OCI-LY1 (cell line): ENCODE measurements around the gene EID3.

Experiments
- H2AFZ ChIP-seq: fragments of 200-600 bp; sonication (generic), shearing (Covaris generic); 2 replicates; pipeline ENCODE4 v1.6.0; 2014; ENCODE audit warnings: antibody characterized with exemption, mild to moderate bottlenecking, low read length
- H3F3A ChIP-seq: fragments of 200-600 bp; sonication (generic), shearing (Covaris generic); 2 replicates; pipeline ENCODE4 v1.6.0; 2014; ENCODE audit warnings: mild to moderate bottlenecking, antibody characterized with exemption, low read length, moderate library complexity; ENCODE audit not compliant: insufficient read depth
- H3K27ac ChIP-seq: fragments of 200-600 bp; sonication (generic); 2 replicates; pipeline ENCODE4 v1.5.1; 2014; ENCODE audit warnings: low read length, mixed run types, mild to moderate bottlenecking, low read depth; ENCODE audit not compliant: poor library complexity, severe bottlenecking
- H3K27me3 ChIP-seq: fragments of 200-600 bp; sonication (generic); 2 replicates; pipeline ENCODE4 v1.6.0; 2014; ENCODE audit warnings: antibody characterized with exemption, mild to moderate bottlenecking, low read length, moderate library complexity; ENCODE audit not compliant: insufficient read depth
- H3K36me3 ChIP-seq: fragments of 200-600 bp; sonication (generic); 2 replicates; pipeline ENCODE4 v1.6.1; 2014; ENCODE audit warnings: mild to moderate bottlenecking, antibody characterized with exemption, low read length, moderate library complexity, mixed read lengths; ENCODE audit not compliant: insufficient read depth
- H3K4me1 ChIP-seq: fragments of 200-600 bp; sonication (generic); 2 replicates; pipeline ENCODE4 v1.5.1; 2014; ENCODE audit warnings: mild to moderate bottlenecking, low read length, moderate library complexity; ENCODE audit not compliant: insufficient read depth, severe bottlenecking
- H3K4me2 ChIP-seq: fragments of 200-600 bp; sonication (generic), shearing (Covaris generic); 2 replicates; pipeline ENCODE4 v1.6.1; 2014; ENCODE audit warnings: low read length
- H3K4me3 ChIP-seq: fragments of 200-600 bp; sonication (generic); 2 replicates; pipeline ENCODE4 v1.5.1; 2014; ENCODE audit warnings: low read length, low read depth, mild to moderate bottlenecking, mixed read lengths; ENCODE audit not compliant: poor library complexity, severe bottlenecking
- H3K79me2 ChIP-seq: fragments of 200-600 bp; shearing (Covaris generic); 2 replicates; pipeline ENCODE4 v1.6.1; 2016; ENCODE audit warnings: mixed run types, low read length, mixed read lengths; ENCODE audit not compliant: insufficient read depth
- H3K9ac ChIP-seq: fragments of 200-600 bp; sonication (generic), shearing (Covaris generic); 2 replicates; pipeline ENCODE4 v1.6.1; 2014; ENCODE audit warnings: mild to moderate bottlenecking, low read length, mixed read lengths
- H3K9me2 ChIP-seq: fragments of 200-600 bp; sonication (generic), shearing (Covaris generic); 2 replicates; pipeline ENCODE4 v1.6.1; 2014; ENCODE audit warnings: low read depth, mild to moderate bottlenecking, low read length, mixed read lengths
- H3K9me3 ChIP-seq: fragments of 200-600 bp; shearing (Covaris generic); 2 replicates; pipeline ENCODE4 v1.6.1; 2014; ENCODE audit warnings: low read length, mixed read lengths
- H4K20me1 ChIP-seq: fragments of 200-600 bp; sonication (generic), shearing (Covaris generic); 2 replicates; pipeline ENCODE4 v1.6.0; 2016; ENCODE audit warnings: mild to moderate bottlenecking, low read length; ENCODE audit not compliant: insufficient read depth
- EZH2 ChIP-seq: fragments of 200-600 bp; sonication (generic), shearing (Covaris generic); IDR thresholded peaks from 2 replicates; pipeline ENCODE4 v1.8.0; 2017; ENCODE audit warnings: borderline replicate concordance, mixed run types, mild to moderate bottlenecking, antibody characterized with exemption, low read length, moderate library complexity, mixed read lengths
- TF ChIP-seq, protein P1 (sequence below): fragments of 200-600 bp; sonication (generic), shearing (Covaris generic); IDR thresholded peaks from 2 replicates; pipeline ENCODE4 v1.5.1; 2017; ENCODE audit warnings: mild to moderate bottlenecking, antibody characterized with exemption, low read length, moderate library complexity, mixed read lengths

EID3 gene

DNA sequence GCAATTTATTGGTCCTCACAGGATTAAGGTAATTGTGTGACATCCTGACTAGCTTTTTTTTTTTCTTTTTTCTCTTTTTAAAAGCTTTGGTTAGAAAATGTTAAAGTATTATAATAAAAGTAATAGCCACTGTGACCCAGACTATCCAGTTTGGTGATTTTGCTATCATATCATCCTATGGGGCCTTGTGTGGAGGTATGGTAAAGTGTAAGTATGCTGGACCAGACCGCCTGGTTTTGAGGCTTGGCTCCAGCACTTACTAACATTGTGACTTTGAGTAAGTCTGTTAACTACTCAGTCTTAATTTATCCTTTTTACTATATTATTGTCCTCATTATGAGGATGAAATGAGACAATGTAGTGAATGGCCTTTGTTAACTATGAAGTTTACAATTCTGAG is 15.5 kb downstream of the EID3 start:
- Histone ChIP-seq H3F3A (no peaks in the 10 kb centered on the region), H3K4me3 (no peak overlapping the region), H4K20me1 (no peaks in the 10 kb centered on the region), H3K27ac (no peak overlapping the region), H3K9me3 (no peaks in the 10 kb centered on the region), H3K27me3 (no peaks in the 10 kb centered on the region), H3K79me2 (no peaks in the 10 kb centered on the region), H2AFZ (no peak overlapping the region), H3K9me2 (no peaks in the 10 kb centered on the region), H3K4me1 (no peaks in the 10 kb centered on the region), H3K4me2 (no peak overlapping the region), H3K9ac (no peak overlapping the region), H3K36me3 (peaks cover 83% of the 10 kb centered on the region)
- TF ChIP-seq EZH2 = no peak
- TF ChIP-seq, protein P1, sequence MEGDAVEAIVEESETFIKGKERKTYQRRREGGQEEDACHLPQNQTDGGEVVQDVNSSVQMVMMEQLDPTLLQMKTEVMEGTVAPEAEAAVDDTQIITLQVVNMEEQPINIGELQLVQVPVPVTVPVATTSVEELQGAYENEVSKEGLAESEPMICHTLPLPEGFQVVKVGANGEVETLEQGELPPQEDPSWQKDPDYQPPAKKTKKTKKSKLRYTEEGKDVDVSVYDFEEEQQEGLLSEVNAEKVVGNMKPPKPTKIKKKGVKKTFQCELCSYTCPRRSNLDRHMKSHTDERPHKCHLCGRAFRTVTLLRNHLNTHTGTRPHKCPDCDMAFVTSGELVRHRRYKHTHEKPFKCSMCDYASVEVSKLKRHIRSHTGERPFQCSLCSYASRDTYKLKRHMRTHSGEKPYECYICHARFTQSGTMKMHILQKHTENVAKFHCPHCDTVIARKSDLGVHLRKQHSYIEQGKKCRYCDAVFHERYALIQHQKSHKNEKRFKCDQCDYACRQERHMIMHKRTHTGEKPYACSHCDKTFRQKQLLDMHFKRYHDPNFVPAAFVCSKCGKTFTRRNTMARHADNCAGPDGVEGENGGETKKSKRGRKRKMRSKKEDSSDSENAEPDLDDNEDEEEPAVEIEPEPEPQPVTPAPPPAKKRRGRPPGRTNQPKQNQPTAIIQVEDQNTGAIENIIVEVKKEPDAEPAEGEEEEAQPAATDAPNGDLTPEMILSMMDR = no peak

DNA sequence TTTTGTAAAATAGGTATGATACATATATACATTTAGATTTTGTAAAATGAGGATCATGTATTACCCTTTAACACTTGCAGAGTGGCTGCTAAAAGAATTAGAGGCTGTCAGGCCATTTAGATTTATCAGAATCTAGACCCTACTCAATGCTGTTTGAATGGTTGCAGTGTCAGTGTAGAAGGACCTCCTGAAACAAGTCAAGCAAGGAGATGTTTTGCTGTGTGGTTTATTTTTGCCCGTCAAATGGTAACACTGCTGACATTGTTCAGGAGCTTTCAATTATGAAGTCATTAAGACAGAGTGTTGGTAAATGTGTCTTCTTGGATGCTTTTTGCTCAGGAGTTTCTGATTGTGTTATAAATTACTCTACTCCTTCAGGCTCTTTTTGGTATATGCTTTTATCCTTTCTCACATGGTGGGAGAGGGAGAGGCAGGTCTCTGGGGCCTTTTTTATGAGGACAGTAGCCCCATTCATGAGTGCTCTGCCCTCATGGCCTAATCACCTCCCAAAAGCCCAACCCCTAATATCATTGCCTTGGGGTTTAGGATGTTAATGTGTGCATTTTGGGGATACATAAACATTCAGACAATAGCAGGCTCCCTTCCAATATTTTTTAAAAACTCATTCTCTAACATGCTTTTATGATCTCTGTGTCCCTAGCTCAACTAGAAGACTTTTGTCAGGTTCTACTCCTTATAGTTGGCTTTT is 16.5 kb downstream of the EID3 start:
- H3K4me1 ChIP-seq = no peaks in the 10 kb centered on the region
- H3F3A ChIP-seq = no peaks in the 10 kb centered on the region
- no peak overlapping the region for H3K4me2 ChIP-seq
- no peaks in the 10 kb centered on the region for H4K20me1 ChIP-seq
- no peak overlapping the region for H3K27ac ChIP-seq
- H3K36me3 ChIP-seq = peaks cover 82% of the 10 kb centered on the region
- no peaks in the 10 kb centered on the region for H3K9me2 ChIP-seq
- no peak overlapping the region for H3K4me3 ChIP-seq
- no peaks in the 10 kb centered on the region for H3K9me3 ChIP-seq
- TF ChIP-seq, protein P1 = no peak
- TF ChIP-seq EZH2 = no peak
- no peak overlapping the region for H2AFZ ChIP-seq
- no peaks in the 10 kb centered on the region for H3K27me3 ChIP-seq
- no peak overlapping the region for H3K9ac ChIP-seq
- H3K79me2 ChIP-seq = no peaks in the 10 kb centered on the region

GRCh38 chr12:104320627-104321024 is 17.1 kb downstream of the EID3 start:
- TF ChIP-seq, protein P1 = no peak
- TF ChIP-seq EZH2 = no peak
- peaks cover 82% of the 10 kb centered on the region for H3K36me3 ChIP-seq
- no peaks in the 10 kb centered on the region for H3F3A ChIP-seq
- no peaks in the 10 kb centered on the region for H3K27me3 ChIP-seq
- no peak overlapping the region for H3K4me2 ChIP-seq
- no peak overlapping the region for H2AFZ ChIP-seq
- H3K4me3 ChIP-seq = no peak overlapping the region
- no peaks in the 10 kb centered on the region for H4K20me1 ChIP-seq
- no peaks in the 10 kb centered on the region for H3K9me3 ChIP-seq
- H3K79me2 ChIP-seq = no peaks in the 10 kb centered on the region
- no peak overlapping the region for H3K9ac ChIP-seq
- no peak overlapping the region for H3K27ac ChIP-seq
- H3K9me2 ChIP-seq = no peaks in the 10 kb centered on the region
- no peaks in the 10 kb centered on the region for H3K4me1 ChIP-seq
